DMS53 treated with DMSO at 0.1 percent for 48 hours (cell line): ENCODE results near the gene MKNK2.
"Not testable (repeated sequence)": the region's sequence is repeated elsewhere in the genome, so short reads cannot be mapped to it uniquely, and the experiment has no call there.

Source experiments
- DNase-seq: peaks from one replicate; lab custom pipeline; 2025; ENCODE audit not compliant: unreplicated experiment; lab: John Stamatoyannopoulos, UW

MKNK2 gene

DNA sequence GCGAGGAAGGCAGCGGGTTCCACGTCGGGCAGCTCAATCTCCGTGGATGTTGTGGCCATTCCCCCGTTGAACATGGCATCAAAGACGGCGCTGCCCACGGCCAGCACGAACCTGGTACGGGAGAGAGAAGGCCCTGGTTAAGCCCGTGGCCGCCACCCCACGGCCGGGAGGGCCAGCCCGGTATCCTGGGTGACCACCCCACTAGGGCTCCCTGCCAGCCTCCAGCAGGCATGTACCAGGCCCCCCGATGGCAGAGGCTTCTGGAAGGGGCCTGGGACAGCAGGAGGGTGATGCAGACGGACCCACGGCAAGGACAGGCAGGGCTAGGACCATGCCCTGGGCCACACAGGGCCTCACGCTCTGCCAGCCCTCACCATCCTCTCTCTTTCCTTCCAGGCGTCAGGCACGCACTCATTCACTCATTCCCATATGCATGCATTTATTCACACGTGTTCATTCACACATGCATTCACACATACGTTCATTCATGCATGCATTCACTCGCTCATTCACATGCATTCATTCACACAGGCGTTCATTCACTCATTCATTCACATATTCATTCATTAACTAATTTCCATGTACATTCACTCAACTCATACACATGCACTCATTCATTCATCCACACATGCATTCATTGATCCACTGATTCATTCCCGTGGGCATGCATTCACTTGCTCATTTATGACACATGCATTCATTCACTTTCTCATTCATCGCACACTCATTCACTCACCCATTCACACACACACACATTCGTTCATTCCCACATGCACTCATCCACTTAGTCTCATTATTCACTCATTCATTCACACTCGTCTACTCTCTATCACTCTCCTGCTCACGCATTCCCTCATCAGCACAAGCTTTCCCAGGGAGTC is 53.5 kb downstream of the MKNK2 start:
- DNase-seq = no peak

DNA sequence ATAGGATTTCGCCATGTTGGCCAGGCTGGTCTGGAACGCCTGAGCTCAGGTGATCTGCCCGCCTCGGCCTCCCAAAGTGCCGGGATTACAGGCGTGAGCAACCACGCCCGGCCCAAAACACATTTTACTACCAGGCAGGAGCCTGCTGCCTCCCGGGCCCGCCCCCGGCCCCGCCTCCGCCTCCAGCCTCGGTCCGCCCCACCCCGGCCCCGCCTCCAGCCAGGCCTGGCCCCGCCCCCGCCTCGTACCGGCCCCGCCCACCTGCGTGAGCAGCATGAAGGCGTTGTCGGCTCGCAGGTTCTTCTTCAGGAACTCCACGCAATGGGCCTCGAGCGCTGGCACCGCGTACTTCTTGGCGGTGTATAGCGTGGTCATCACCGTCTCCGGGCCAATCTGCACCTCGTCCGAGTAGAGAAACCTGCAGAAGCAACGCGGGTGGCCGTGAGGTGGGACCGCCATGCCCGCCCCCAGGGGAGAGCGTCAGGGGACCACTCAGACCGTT is 58.2 kb downstream of the MKNK2 start:
- no peak for DNase-seq

GRCh38 chr19:1991018-1991913 is 59.8 kb downstream of the MKNK2 start:
- no peak for DNase-seq

DNA sequence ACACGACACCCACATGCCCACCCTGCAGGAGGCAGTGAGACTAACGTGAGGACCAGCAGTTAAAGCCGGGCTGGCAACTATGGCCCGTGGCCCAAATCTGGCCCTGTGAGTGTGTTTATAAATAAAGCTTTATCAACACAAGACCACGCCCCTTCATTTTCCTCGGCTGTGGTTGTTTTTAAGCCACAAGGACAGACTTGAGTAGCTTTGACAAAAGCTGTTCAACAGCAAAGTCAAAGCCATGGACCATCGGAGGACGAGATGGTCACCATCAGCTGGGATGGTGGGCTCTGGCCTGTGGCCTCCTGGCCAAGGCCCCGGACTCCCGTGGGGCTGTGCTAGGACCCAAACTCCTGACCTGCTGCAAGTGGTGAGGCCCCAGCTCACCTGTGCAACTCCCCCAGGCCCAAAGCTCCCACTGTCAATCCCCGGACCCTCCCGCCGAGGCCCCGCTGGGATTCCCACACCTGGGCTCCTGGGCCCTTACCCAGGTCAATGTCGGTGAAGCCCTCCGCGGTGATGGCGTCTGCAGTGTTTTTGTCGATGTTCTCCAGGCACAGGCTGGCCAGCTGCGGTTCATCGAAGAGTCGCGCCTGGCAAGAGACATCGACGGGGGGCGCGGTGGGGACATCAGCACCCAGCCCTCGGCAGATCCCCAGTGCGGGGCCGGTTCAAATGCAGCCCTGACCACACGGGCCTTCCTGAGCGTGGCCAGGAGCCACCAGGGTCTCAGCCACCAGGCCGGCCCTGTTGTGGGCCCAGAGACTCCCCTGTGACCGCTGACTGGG is 60.6 kb downstream of the MKNK2 start:
- DNase-seq = no peak

GRCh38 chr19:1989513-1990229 is 61.4 kb downstream of the MKNK2 start:
- no peak for DNase-seq

DNA sequence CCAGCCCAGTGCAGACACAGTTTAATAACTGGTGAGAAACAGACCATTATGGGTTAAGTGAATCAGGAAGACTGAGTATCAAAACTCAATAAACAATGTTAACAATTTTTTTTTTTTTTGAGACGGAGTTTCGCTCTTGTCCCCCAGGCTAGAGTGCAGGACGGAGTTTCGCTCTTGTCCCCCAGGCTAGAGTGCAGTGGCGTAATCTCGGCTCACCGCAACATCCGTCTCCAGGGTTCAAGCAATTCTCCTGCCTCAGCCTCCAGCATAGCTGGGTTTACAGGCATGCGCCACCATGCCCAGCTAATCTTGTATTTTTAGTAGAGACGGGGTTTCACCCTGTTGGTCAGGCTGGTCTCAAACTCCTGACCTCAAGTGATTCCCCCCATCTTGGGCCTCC is 62.6 kb downstream of the MKNK2 start:
- not testable (repeated sequence) for DNase-seq
